Measurements from ENCODE around the gene CD19. TPM values are rescaled to one million over a fixed set of nuclear protein-coding genes. Genes with fewer than 3 reads are reported as not detected.
"Not testable (repeated sequence)": the region's sequence is repeated elsewhere in the genome, so short reads cannot be mapped to it uniquely, and the experiment has no call there.

Gene CD19
- total RNA-seq, 2 donors from 2014 or later = not detected

DNA sequence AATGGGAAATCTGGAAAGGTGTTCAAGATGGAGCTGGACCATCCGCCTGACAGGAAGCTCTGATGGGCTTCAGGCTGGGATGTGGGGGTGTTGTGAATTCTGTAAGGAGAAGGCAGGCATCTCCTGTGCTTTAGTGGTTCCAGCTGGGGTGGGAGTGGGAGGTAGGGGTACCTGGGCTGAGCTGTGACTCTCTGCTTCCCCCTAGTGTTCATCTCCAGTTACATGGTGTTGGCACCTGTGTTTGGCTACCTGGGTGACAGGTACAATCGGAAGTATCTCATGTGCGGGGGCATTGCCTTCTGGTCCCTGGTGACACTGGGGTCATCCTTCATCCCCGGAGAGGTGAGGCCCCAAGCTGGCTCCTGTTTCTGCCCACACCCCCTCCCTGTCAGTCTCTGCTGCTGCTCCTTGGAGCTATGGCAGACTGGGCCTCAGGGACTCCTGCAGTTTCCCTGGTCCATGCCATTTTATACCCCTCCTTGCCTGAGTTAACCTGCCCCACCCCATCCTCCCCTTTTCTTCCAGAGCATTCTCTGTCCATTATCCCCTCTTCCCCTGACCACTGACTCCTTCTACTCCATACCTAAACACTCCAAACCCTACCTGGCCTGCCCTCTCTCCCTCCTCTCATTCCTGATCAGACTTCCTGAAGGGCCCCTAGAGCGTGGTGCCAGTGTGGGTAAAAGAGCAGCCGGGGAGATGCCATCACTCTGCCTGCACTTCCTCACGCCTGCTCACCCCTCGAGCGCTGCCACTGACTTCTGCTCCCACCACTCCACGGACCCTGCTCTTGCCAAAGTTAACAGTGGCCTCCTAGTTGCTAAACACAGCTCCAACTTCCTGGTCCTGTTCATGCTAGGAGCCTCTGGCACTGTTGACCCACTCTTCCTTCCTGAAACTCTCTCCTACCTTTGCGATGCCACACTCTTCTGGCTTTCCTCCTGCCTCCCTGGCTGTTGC is 46.2 kb downstream of the CD19 start:
- no peak for TF ChIP-seq POLR2A (IDR thresholded peaks at IDR 0.05)
- TF ChIP-seq, protein P1, sequence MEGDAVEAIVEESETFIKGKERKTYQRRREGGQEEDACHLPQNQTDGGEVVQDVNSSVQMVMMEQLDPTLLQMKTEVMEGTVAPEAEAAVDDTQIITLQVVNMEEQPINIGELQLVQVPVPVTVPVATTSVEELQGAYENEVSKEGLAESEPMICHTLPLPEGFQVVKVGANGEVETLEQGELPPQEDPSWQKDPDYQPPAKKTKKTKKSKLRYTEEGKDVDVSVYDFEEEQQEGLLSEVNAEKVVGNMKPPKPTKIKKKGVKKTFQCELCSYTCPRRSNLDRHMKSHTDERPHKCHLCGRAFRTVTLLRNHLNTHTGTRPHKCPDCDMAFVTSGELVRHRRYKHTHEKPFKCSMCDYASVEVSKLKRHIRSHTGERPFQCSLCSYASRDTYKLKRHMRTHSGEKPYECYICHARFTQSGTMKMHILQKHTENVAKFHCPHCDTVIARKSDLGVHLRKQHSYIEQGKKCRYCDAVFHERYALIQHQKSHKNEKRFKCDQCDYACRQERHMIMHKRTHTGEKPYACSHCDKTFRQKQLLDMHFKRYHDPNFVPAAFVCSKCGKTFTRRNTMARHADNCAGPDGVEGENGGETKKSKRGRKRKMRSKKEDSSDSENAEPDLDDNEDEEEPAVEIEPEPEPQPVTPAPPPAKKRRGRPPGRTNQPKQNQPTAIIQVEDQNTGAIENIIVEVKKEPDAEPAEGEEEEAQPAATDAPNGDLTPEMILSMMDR (IDR thresholded peaks at IDR 0.05) = peak in 6 of 7 experiments; percentile 22 to 63 (median 48)
- ATAC-seq (no peak), DNase-seq (peak in 2 of 4 donors; percentile 15 to 25)
- intact Hi-C loops (cut with DNase I) = no loop called here
- WGBS, 2 donors = 59 to 60% methylated on average over 11 of the region's 11 CpGs
- Histone ChIP-seq H3K27ac (no peak overlapping the region), H3K36me3 (replicated peaks in 1 of 2; ENCODE audit: insufficient read depth in 1 of 2, low read depth in 2 of 2) (peaks cover 0 to 6% of the 10 kb centered on the region in 2 donors), H3K27me3 (no peaks in the 10 kb centered on the region), H3K4me3 (no peak overlapping the region), H3K4me1 (peaks cover 18% of the 10 kb centered on the region), H3K9me3 (no peaks in the 10 kb centered on the region)

DNA sequence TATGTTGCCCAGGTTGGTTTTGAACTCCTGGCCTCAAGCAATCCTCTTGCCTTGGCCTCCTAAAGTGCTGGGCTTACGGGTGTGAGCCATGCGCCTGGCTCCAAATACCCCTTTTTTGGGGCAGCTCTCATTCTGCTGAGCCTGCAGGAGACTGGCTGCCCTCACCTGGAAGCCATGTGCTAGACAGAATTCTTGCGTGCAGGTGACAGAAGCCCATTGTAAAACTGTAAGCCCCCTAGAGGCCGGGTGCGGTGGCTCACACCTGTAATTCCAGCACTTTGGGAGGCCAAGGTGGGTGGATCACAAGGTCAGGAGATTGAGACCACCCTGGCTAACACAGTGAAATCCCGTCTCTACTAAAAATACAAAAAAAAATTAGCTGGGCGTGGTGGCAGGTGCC is 48.6 kb downstream of the CD19 start:
- H3K9me3 ChIP-seq; intact Hi-C loops (cut with DNase I); H3K27me3 ChIP-seq; ATAC-seq; H3K4me3 ChIP-seq; H3K27ac ChIP-seq; H3K4me1 ChIP-seq; H3K36me3 ChIP-seq (replicated peaks in 1 of 2; ENCODE audit: insufficient read depth in 1 of 2, low read depth in 2 of 2); DNase-seq: not testable (repeated sequence)
- WGBS, 2 donors = 78% methylated on average over 5 to 7 of the region's 7 CpGs

DNA sequence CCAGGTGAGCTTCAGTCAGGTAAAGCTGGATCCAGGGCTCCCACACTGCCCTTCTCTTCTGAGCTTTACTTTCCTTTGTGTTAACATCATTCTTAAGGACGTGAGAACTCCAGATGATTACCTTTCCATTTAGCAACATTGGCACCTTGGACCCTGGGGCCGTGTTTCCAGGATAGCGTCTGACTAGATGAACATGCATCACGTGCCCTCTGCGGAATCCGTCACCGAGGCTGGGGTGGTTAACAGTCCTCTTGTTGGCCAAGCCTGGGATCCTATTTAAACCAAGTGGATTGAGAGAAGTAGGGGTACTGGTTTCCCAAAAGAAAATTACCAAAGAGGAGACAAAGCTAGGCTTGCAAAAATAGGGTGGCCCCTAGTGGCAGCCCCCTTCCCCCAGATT is 49.2 kb downstream of the CD19 start:
- peaks cover 4 to 8% of the 10 kb centered on the region in 2 donors for H3K36me3 ChIP-seq (replicated peaks in 1 of 2; ENCODE audit: insufficient read depth in 1 of 2, low read depth in 2 of 2)
- intact Hi-C loops (cut with DNase I) = no loop called here
- peaks cover under 1% of the 10 kb centered on the region for H3K4me1 ChIP-seq
- TF ChIP-seq, protein P1 (IDR thresholded peaks at IDR 0.05) = no peak
- TF ChIP-seq POLR2A (IDR thresholded peaks at IDR 0.05) = no peak
- no peaks in the 10 kb centered on the region for H3K27me3 ChIP-seq
- WGBS, 2 donors = 95 to 96% methylated on average over 7 of the region's 7 CpGs
- H3K27ac ChIP-seq = no peak overlapping the region
- H3K9me3 ChIP-seq = no peaks in the 10 kb centered on the region
- ATAC-seq (no peak), DNase-seq (no peak)
- no peak overlapping the region for H3K4me3 ChIP-seq

DNA sequence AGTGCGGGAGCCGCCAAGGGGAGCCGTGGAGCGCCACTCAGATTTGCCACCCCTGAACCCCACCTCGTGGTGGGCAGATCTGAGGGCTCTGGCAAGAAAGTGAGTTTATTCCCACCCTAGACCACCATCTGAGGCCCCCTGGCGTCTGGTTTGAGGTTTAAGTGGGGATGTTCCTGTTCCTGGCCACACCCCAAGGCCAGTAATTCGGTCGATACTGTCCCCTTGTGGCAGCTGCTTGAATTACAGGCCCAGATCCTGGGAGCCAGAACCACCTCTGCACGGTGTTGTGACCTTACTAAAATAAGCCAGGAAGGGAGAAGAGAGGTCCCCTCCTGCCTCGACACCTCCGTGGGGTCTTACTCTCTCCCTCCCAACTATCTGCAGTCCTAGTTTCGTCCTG is 49.7 kb downstream of the CD19 start:
- no peak for ATAC-seq
- H3K36me3 ChIP-seq (replicated peaks in 1 of 2; ENCODE audit: insufficient read depth in 1 of 2, low read depth in 2 of 2) = peaks cover 4 to 8% of the 10 kb centered on the region in 2 donors

DNA sequence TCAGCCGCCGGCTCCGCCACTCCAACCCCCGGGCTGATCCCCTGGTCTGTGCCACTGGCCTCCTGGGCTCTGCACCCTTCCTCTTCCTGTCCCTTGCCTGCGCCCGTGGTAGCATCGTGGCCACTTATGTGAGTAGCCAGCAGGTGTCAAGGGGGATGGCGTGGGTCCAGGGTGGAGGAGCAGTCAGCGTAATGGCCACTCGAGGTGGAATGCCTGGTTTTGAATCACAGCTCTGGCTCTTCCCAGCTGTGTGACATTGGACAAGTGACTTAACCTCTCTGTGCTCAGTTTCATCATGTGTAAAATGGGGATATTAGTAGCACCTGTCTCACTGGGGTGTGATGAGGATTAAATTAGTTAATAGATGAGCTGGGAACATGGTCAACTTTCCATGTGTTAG is 50.6 kb downstream of the CD19 start:
- H3K4me3 ChIP-seq = no peak overlapping the region
- no peaks in the 10 kb centered on the region for H3K27me3 ChIP-seq
- DNase-seq (no peak), ATAC-seq (no peak)
- H3K36me3 ChIP-seq (replicated peaks in 1 of 2; ENCODE audit: insufficient read depth in 1 of 2, low read depth in 2 of 2) = peaks cover 4 to 8% of the 10 kb centered on the region in 2 donors
- 92 to 97% methylated on average over 5 to 10 of the region's 10 CpGs for WGBS, 2 donors
- no peaks in the 10 kb centered on the region for H3K4me1 ChIP-seq
- peaks cover 0 to 4% (median 0%) of the 10 kb centered on the region in 3 donors for H3K9me3 ChIP-seq
- TF ChIP-seq, protein P1 (IDR thresholded peaks at IDR 0.05) = no peak
- no peak for TF ChIP-seq POLR2A (IDR thresholded peaks at IDR 0.05)
- H3K27ac ChIP-seq = no peak overlapping the region
- intact Hi-C loops (cut with DNase I) = no loop called here

More for the DNA sequence above, 49.7 kb downstream of the CD19 start:
- no peaks in the 10 kb centered on the region for H3K4me1 ChIP-seq
- no peak overlapping the region for H3K27ac ChIP-seq
- 81 to 85% methylated on average over 11 to 12 of the region's 12 CpGs for WGBS, 2 donors
- DNase-seq = peak in 1 of 4 donors; percentile 16
- H3K27me3 ChIP-seq = no peaks in the 10 kb centered on the region
- no peaks in the 10 kb centered on the region for H3K9me3 ChIP-seq
- no peak overlapping the region for H3K4me3 ChIP-seq
- TF ChIP-seq, protein P1 (IDR thresholded peaks at IDR 0.05) = peak in 6 of 7 experiments; percentile 12 to 45 (median 27)
- TF ChIP-seq POLR2A (IDR thresholded peaks at IDR 0.05) = no peak
- intact Hi-C loops (cut with DNase I) = no loop called here

Measured in body of pancreas (tissue), 4 donors.